KG1 (cell line): ENCODE results near the gene ZSWIM6.

Experiments used
- DNase-seq: peaks from one replicate; lab custom pipeline; 2025; lab: John Stamatoyannopoulos, UW

ZSWIM6 gene

DNA sequence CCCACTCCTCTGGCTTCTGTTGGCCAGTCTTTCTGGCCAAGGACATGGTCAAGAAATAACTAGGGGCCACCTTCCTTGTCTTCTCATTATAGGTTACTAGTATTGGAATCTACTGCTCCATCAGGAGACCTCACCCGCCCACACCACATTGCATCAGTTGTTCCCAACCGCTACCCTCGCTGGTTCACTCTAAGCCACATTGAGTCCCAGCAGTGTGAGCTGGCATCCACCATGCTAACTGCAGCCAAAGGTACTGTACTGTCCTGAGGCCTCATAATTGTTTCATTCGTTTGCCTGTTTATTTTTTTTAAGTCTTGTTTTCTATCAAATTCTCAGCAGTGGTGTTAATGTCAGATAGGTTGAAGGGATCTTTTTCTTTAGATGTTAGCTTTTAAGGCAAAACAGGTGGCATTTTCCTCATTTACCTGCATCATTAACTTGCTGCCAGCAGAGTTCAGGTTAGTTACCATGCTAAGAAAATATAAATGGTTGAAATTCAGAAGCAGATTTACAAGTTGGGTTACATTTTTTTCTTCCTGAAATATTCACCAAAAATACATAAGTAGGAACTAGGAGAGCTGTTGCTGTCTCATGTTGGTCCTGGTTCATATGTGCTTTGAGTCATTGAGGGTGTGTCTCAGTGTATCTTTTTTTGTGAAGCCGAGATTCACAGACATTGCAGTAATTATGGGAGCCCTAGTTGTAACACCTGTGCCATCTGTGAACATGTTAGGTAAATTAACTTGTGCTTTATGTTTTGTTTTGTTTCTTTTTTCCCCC lies 206.9 kb downstream of the ZSWIM6 start:
- DNase-seq: no peak

DNA sequence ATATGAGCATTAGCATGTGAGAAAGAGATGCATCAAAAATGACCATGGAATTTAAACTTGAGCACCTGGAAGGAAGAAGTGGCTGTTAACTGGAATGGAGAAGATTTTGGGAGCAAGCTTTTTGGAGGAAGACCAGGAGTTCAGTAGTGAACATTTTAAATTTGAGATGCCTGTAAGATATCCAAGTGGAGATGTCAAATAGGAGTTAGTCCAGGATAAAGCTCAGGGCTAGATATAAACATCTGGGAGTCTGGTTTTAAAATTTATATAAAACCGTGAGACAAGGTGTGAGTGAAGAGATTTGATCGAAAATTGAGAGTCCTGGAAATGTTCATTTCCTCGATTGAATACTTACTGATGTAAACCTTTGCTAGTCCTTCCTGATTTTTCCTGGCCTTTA lies 217.5 kb downstream of the ZSWIM6 start:
- no peak for DNase-seq

DNA sequence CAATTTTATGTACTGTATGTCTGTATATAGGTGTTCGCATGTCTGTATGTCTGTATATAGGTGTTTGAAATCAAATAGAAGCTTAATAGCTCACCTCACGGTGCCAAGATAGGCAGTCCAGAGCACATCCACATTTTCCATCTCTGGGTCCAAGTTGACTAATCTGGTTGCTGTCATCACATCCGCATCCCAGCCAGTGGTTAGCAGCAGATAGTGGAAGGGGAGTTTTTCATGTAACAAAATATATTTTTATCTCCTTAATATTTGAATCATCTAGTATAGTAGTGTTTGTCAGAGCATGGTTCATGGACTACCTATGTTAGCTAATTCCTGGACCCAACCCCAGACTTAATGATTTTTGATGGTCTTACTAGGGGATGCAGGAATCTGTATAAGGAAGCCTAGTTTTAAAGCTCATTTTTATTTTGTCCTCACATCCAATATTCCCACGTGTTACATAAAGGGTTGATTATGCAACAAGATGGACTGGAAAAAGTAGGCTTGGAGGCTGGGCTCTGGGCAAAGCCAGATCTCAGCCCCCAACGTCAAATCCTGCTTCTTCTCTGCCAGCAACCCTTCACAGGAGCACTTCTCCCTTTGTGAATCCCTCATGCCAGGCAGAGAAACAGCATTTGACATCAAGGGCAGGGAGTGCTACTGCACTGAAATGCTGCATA lies 219.7 kb downstream of the ZSWIM6 start:
- DNase-seq: no peak

DNA sequence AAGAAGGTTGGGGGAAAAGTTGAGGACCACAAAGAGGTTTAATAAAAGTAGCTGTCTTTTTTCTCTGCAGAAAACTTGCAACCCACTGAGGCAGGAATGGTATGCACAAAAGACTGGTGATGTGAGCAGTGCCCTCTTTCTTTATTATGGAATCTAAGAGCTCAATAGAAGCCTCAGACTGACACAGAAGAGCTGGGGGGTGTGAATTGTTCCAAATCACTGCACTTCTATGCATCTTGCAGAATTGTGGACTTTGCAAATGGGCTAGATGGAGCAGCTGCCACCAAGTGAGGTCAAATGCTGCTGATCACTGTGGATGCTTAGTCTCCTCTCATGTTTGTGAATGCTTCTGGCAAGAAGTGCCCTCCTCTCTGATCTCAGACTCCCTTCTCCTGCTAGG lies 227.1 kb downstream of the ZSWIM6 start:
- no peak for DNase-seq

GRCh38 chr5:61559722-61560121 lies 227.7 kb downstream of the ZSWIM6 start:
- DNase-seq: no peak

DNA sequence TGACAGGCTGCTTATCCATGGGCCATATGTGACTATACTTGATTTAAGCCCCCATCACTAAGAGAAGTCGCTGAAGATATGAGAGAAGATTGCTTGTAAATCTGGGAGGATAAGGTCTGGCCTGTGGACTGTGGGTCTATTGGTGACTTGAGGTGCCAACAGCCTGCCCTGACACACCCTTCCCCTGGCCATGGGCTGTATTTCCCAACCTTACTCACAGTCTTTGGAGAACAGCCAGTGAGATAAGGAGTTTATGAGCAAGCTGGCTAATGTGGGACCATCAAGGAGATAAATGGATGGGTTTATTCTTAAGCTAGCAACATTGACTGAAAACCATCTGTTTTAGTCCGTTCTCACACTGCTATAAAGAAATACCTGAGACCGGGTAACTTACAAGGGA lies 231.3 kb downstream of the ZSWIM6 start:
- no peak for DNase-seq

DNA sequence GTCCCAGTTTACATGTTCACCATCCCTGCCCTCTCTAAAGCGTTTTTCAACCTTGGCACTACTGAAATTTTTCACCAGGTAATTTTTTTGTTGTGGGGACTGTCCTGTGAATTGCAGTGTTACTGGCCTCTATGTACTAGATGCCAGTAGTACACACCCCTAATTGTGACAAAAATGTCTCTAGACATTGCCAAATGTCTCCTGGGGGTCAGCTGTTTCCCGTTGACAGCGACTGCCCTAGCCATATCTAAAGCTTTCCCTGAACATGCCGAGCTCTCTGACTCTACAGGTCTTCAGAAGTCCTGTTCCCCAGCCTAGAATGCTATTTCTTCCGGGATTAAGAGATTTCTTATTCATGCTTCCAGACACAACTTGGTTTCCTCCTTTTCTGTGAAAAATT lies 235.3 kb downstream of the ZSWIM6 start:
- no peak for DNase-seq

- DNase-seq: no peak
Measured at GRCh38 chr5:61569353-61569752, 237.3 kb downstream of the ZSWIM6 start.

- DNase-seq: no peak
Measured at GRCh38 chr5:61570767-61571166, 238.7 kb downstream of the ZSWIM6 start.

GRCh38 chr5:61572959-61573358 lies 240.9 kb downstream of the ZSWIM6 start:
- no peak for DNase-seq

- DNase-seq: no peak
Measured at GRCh38 chr5:61575103-61575502, 243.0 kb downstream of the ZSWIM6 start.

- no peak for DNase-seq
Measured at GRCh38 chr5:61575581-61575980, 243.5 kb downstream of the ZSWIM6 start.

- no peak for DNase-seq
Measured at GRCh38 chr5:61576556-61576955, 244.5 kb downstream of the ZSWIM6 start.

GRCh38 chr5:61578858-61579503 lies 246.9 kb downstream of the ZSWIM6 start:
- DNase-seq: no peak

DNA sequence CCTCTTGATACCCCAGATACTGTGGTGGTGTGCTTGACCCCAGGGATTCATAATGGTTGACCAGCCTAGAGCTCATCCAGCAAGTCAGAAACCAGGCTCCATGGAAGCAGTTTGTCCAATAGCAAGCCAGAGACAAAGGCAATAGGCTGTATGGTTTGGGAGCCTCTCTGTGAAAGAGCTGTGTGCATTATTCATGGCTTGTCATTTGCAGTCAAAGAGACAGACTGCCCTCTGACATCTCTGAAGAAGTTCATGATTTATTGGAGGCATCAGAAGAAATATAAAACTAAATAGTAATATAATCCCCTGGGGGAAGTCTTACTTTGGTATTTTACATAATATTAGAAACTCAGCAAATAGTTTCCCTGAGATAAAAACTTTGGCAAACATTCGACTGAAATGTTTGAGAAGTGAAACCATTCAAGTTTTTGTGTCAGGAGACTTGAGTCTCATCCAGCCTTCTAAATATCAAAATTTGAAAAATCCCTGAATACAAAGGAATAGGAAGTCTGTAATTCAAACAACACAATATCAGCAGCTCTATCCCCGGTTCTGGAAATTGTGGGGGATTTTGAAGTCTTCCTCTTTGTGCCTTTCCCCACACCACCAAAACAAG lies 250.3 kb downstream of the ZSWIM6 start:
- no peak for DNase-seq

- DNase-seq: no peak
Measured at GRCh38 chr5:61582887-61583286, 250.8 kb downstream of the ZSWIM6 start.

DNA sequence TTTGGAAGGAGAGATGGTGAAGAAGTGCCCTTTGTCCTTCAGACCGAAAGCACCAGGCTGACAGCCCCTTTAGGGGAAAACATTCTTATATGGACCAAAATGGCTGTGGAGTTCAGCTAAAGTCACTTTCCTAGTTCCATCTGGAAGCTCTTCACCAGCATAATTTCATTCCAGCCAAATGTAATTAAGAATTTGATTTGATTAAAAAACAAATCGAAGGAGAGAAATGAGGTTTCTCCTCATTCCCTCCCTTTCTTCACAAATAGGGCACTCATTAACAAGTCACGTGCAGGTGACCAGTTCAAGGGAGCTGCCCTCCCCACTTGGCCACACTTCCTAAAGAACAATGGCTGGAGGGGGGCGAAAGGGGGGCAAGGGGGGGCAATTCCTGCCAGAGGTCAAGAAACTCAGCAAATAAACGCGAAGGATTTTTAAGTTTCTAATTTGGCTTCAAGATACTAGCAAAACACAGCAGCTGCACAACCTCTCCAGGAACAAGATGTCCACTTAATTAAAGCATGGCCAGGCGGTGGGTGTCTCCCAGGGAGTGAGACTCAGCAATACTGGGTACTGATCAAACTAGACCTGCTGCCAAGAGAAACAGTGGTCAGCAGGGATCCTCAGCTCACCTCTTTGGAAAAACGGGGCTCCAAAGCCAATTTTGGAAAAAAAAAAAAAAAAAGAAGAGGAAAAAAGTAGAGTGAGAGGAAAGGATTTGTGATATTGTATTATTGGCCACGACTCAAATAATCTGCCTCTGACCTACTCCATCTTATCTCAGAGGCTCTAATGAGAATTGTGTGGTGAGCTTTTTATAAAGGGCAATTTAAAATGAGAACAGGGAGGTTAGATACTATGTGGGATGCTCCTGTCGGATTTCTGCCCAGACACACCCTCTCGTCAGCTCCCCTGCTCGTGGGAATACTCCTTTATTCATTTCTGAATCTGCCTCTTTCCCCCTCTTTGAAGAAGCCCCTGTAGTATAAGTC lies 254.3 kb downstream of the ZSWIM6 start:
- no peak for DNase-seq

DNA sequence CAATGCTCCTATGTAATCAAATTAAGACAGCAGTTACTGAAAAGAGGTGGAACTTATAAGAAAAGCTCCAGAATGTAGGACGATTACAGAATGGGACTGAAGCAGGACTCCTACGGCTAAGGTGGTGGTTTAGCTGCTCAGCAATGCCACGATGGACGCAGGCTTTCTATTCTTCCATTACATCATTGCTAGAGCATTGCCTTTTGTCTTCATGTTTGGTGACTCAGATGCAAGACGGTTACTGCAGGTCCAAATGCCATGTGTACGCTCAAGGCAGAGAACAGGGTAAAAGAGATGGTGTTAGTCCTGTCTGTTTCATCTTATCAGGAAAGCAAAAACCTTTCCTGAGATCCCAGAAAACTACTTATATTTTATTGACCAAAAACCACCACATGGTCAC lies 255.1 kb downstream of the ZSWIM6 start:
- no peak for DNase-seq

GRCh38 chr5:61588216-61588615 lies 256.2 kb downstream of the ZSWIM6 start:
- DNase-seq: no peak

DNA sequence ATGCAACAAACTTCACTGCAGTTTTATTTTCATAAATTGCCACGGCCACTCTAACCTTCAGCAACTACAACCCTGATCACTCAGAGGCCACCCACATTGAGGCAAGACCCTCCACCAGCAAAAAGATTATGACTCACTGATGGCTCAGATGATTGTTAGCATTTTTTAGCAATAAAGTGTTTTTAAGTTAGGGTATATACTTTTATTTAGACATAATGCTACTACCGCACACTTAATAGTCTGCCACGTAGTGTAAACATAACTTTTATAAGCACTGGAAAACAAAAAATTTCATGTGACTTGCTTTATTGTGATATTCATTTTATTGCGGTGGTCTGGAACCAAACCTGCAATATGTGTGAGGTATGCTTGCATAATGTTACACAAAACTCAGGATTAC lies 257.9 kb downstream of the ZSWIM6 start:
- DNase-seq: no peak

GRCh38 chr5:61590473-61590872 lies 258.4 kb downstream of the ZSWIM6 start:
- no peak for DNase-seq

DNA sequence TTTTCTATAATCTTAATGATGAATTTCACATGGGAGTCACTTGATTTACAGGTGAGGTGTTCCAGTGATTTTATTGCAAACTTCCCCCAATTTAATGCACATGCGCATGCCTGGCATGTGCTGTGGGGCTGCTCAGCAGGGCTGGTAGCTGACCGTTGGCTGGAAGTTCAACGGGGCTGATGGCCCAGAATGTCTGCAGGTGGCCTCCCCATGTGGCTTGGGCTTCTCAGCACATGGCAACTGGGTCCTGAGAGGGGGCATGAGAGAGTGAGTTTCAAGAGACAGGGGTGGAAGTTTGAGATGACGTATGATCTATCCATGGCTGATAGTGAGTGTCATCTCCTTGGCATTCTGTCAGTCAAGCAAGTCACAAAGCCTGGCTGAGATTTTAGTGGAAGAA lies 259.8 kb downstream of the ZSWIM6 start:
- no peak for DNase-seq
